ENCODE results near the gene OBI1. TPM values are rescaled to one million over a fixed set of nuclear protein-coding genes. Genes with fewer than 3 reads are reported as not detected.
A peak's percentile ranks its signal among the peaks of the same experiment; 100 is the strongest.

OBI1 gene
- total and polyA plus RNA-seq, 9 of the 15 experiments (the other 6 are each of a cell fraction or from before 2014, with no cell fraction given), result 8.7 to 18.4 (median 14.2) TPM

GRCh38 chr13:78603240-78603957 lies 55.6 kb downstream of the OBI1 start, which contains the start of gene POU4F1 (continued):
- TF ChIP-seq ZBTB2 (IDR thresholded peaks at IDR 0.05) (0 out of 2 replicates have a peak, but pooled peaks have one; percentile 35), ZFP91 (CRISPR knock-in tag; IDR thresholded peaks at IDR 0.05) (no peak), ZNF277 (CRISPR knock-in tag; IDR thresholded peaks at IDR 0.05; ENCODE audit: borderline replicate concordance) (no peak), ARHGAP35 (IDR thresholded peaks at IDR 0.05; ENCODE audit: partially characterized antibody) (peak; percentile 21), FOXJ2 (tag; IDR thresholded peaks at IDR 0.05) (no peak), ZNF75A (CRISPR knock-in tag; IDR thresholded peaks at IDR 0.05) (no peak), TFAP4 (CRISPR knock-in tag; IDR thresholded peaks at IDR 0.05; ENCODE audit: borderline replicate concordance) (peak; percentile 99), CC2D1A (IDR thresholded peaks at IDR 0.05) (no peak), TGIF2 (CRISPR knock-in tag; IDR thresholded peaks at IDR 0.05) (peak; percentile 29; the same call in 1 of the 2 replicates), POLR2G (IDR thresholded peaks at IDR 0.05; ENCODE audit: low read depth, low read length) (peak; percentile 85), E2F6 (IDR thresholded peaks at IDR 0.05; ENCODE audit: borderline replicate concordance in 1 of 2, extremely low read depth in 1 of 2, insufficient read depth in 1 of 2, insufficient read length in 1 of 2, low read depth in 1 of 2, low read length in 1 of 2, poor library complexity in 1 of 2, severe bottlenecking in 1 of 2) (peak; percentile 89 to 93), L3MBTL2 (IDR thresholded peaks at IDR 0.05) (peak; percentile 95), DACH1 (IDR thresholded peaks at IDR 0.05; ENCODE audit: partially characterized antibody) (peak; percentile 58), SIN3A (IDR thresholded peaks at IDR 0.05; ENCODE audit: borderline replicate concordance in 2 of 2, control insufficient read depth in 1 of 2, low read depth in 2 of 2, low read length in 2 of 2) (peak in 1 of 2 experiments; percentile 49; a peak in 1 of 4 replicates)
- TF ChIP-seq, protein P1, sequence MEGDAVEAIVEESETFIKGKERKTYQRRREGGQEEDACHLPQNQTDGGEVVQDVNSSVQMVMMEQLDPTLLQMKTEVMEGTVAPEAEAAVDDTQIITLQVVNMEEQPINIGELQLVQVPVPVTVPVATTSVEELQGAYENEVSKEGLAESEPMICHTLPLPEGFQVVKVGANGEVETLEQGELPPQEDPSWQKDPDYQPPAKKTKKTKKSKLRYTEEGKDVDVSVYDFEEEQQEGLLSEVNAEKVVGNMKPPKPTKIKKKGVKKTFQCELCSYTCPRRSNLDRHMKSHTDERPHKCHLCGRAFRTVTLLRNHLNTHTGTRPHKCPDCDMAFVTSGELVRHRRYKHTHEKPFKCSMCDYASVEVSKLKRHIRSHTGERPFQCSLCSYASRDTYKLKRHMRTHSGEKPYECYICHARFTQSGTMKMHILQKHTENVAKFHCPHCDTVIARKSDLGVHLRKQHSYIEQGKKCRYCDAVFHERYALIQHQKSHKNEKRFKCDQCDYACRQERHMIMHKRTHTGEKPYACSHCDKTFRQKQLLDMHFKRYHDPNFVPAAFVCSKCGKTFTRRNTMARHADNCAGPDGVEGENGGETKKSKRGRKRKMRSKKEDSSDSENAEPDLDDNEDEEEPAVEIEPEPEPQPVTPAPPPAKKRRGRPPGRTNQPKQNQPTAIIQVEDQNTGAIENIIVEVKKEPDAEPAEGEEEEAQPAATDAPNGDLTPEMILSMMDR (IDR thresholded peaks at IDR 0.05 in 2 of 3, conservative IDR thresholded peaks at IDR 0.05 in 1 of 3; ENCODE audit: insufficient read depth in 2 of 3, low read depth in 1 of 3, low read length in 3 of 3), result no peak

Measured in K562 (cell line).